Mononuclear cell (primary cell): ENCODE measurements around the gene COA8. TPM values are rescaled to one million over a fixed set of nuclear protein-coding genes. Genes with fewer than 3 reads are reported as not detected.

Source experiments
- H3K27me3 ChIP-seq: 2 replicates; pipeline ENCODE4 v1.6.0; 2011; ENCODE audit warnings: low read length, control low read depth; ENCODE audit not compliant: insufficient read depth
- H3K4me1 ChIP-seq: 2 replicates; pipeline ENCODE4 v1.5.1; 2011; ENCODE audit warnings: mild to moderate bottlenecking, low read length, control low read depth; ENCODE audit not compliant: insufficient read depth
- H3K4me3 ChIP-seq: 2 replicates; pipeline ENCODE4 v1.5.1; 2011; ENCODE audit warnings: mild to moderate bottlenecking, low read length, moderate library complexity
- H3K9me3 ChIP-seq: 2 replicates; pipeline ENCODE4 v1.5.1; 2011; ENCODE audit warnings: low read depth, mild to moderate bottlenecking, control low read depth, low read length
- total RNA-seq: library from RNA; depleted of rRNA; stranded (reverse); fragments of >200 nt; gene quantifications from one replicate; pipeline ENCODE4 v1.2.3, GENCODE V29; 2012

Gene COA8
- total RNA-seq, 1 donor = 11.3 TPM

DNA sequence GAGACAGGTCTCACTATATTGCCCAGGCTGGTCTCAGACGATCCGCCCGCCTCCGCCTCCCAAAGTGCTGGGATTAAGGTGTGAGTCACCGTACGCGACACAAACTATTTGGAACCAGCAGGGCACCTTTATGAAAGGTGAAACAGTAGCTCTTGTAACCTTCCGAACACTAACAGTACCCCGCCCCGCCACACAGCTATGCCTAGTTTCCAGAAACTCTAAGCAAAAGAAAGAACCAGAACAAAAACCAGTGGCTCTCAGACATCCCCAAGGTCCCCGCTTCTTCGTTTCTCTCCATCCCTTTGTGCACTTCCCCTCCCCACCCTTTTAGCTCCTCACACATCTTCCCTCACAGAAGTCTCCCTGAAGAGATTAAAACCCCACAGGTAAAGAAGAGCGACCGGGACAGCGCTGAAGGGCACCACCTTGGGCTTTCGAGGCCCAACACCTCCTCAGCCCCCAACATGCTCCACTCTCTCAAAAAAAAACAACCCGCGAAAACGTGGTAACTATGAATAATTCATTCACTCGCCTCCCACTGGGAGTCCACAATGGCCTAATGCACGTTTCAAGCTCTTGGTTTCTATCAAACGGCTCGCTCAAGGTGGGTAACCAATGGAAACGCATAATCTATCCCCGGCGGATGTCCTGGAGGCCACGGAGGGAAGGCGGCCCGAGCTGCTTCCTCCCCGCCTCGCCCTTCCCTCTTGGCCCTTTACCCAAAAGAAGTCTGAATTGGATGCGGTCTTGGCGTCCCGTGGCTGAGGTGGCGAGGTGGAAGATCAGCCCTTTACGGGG lies 1.2 kb upstream of the COA8 start:
- Histone ChIP-seq H3K4me3 (peak overlapping the region; percentile 90), H3K4me1 (peaks cover 43% of the 10 kb centered on the region), H3K27me3 (no peaks in the 10 kb centered on the region), H3K9me3 (no peaks in the 10 kb centered on the region)

DNA sequence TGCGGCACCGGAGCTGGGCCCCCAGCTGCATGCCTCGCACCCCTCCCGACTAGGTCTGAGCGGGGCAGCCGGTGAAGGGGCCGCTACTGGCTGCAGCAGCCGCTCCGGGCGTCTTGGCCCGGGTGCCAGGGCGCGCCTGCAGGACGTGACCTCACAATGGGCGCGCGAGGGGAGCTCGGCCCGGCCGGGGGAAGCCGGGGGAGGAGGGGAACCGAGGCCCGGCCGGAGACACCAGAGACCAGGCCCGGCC lies 656 bp upstream of the COA8 start:
- peak overlapping the region; percentile 90 for H3K4me3 ChIP-seq
- peaks cover 43% of the 10 kb centered on the region for H3K4me1 ChIP-seq
- H3K27me3 ChIP-seq = no peaks in the 10 kb centered on the region
- no peaks in the 10 kb centered on the region for H3K9me3 ChIP-seq

DNA sequence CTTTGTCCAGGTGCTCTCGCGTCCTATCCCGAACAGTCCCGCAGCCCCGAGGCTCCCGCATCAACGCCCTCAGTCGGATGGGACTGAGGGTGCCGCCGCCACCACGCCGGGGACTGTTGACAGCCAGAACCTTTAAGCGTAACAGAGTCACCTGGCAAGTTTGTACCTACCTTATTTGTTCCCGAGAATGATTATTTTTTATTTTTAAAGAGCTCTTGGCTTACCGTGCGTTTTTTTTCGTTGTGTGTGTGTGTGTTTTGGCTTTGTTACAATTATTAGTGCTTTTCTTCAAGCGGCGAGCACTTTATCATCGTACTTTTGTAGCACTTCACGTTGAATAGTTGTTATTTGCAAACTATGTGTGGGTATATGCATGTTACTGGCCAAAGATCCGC lies 463 bp downstream of the COA8 start:
- no peaks in the 10 kb centered on the region for H3K27me3 ChIP-seq
- H3K9me3 ChIP-seq = no peaks in the 10 kb centered on the region
- H3K4me3 ChIP-seq = peak overlapping the region; percentile 90
- peaks cover 40% of the 10 kb centered on the region for H3K4me1 ChIP-seq

DNA sequence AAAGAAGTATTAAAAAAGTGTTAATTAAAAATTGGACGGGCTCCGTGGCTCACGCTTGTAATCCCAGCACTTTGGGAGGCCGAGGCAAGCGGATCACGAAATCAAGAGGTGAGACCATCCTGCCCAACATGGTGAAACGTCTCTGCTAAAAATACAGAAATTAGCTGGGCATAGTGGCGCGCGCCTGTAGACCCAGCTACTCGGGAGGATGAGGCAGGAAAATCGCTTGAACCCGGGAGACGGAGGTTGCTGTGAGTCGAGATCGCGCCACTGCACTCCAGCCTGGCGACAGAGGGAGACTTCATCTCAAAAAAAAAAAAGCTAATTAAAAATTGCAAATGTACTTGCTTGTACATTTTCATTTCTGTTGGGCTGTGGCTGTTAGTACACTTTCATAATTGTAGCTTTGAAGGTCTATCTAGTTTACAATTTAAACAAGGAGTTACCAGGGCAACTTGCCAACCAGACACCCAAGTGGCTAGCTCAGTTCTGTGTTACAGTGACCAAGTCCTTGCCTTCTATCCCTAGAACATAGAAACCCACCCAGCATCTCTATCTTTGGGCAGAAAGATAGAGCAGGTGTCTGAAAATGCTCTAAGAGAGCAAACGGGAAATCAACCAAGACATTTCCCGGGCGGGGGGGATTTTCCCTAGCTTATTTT lies 1.2 kb downstream of the COA8 start:
- H3K27me3 ChIP-seq = no peaks in the 10 kb centered on the region
- peak overlapping the region; percentile 90 for H3K4me3 ChIP-seq
- H3K9me3 ChIP-seq = no peaks in the 10 kb centered on the region
- H3K4me1 ChIP-seq = peaks cover 36% of the 10 kb centered on the region

DNA sequence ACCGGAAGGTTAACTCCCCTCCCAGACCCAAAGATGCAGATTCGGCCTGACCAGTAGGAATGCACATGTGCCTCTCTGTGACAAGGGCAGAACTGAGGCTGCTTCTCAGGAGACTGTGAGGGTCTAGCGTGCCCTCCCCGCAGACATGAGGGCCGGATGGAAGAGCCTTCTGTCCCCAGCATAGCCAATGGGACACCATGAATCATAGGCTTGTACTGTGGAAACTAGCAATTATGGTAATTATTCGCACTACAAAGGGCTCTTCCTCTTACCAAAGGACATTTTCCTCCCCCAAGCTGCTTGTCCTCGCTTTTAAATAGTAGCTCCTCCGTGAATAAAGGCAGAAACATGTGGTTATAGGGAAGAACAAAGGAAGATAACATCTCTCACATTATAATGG lies 6.2 kb downstream of the COA8 start:
- no peaks in the 10 kb centered on the region for H3K27me3 ChIP-seq
- no peaks in the 10 kb centered on the region for H3K9me3 ChIP-seq
- H3K4me1 ChIP-seq = peaks cover 6% of the 10 kb centered on the region
- no peak overlapping the region for H3K4me3 ChIP-seq

DNA sequence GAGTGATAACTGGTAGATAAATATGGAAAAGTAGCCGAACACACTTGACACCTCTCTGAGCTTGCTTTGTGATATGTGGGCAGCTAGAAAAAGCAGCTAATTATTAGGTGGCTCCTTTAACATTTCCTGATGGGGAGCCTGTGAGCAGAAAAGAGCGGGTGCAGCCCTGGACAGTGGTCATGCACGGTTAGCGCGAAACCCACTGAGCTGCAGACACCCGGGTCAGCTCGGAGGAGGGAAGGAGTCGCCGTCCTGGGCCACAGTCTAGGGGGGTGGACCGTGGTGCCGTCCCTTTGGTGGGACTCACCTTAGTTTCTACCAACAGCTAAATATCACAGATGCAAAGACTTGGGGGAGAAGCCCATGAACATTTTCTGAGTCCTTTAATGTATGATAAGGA lies 6.6 kb downstream of the COA8 start:
- H3K4me1 ChIP-seq = peaks cover 1% of the 10 kb centered on the region

DNA sequence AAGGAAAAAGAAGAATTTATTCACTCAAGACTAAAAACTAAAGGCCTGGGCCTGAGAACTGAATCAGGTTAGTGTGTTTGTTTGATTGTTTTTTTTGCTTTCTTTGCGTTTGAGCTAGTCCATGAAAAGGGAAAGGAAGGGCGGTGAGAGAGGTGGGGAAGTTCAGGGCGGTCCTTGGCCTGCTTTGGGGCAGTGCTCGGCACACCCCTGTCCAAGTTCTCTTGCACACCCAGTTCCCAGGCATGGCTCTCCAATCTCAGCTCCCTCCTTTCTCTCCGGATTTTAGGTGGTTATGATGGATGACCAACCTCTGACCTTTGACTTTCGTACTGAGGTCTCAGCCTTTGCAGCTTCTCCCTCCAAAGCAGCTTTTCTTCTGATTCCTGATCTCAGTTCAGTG lies 11.3 kb downstream of the COA8 start:
- no peak overlapping the region for H3K4me3 ChIP-seq
- H3K4me1 ChIP-seq = no peaks in the 10 kb centered on the region
- no peaks in the 10 kb centered on the region for H3K9me3 ChIP-seq
- H3K27me3 ChIP-seq = no peaks in the 10 kb centered on the region

More for the DNA sequence above, 6.6 kb downstream of the COA8 start:
- H3K9me3 ChIP-seq = no peaks in the 10 kb centered on the region
- no peak overlapping the region for H3K4me3 ChIP-seq
- H3K27me3 ChIP-seq = no peaks in the 10 kb centered on the region

DNA sequence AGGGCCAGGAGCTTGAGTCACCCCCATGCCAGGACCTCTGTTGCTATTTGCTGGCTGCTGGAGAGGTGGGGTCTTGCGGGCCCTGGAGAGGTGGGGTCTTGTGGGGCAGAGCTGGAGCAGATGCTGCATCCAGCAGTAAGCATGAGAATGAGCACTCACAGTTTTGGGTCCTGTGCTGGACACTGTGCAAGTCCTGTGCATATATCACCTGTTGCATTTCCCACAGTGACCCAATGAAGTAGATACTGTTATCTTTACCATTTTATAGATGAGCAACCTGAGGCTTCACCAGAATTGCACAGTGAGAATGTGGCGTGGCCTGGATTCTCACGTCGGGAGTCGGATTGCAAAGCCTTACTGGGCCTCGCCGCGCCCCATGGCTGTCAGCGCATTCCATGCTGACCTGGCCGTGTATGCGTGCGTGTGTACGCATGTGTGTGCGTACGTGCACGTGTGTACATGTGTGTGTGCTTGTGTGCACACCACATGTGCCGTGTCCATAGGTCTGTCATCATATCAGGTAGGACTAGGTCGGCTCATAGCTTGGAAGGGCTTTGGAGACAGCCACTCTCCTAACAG lies 12.0 kb downstream of the COA8 start:
- no peaks in the 10 kb centered on the region for H3K9me3 ChIP-seq
- no peaks in the 10 kb centered on the region for H3K27me3 ChIP-seq
- no peaks in the 10 kb centered on the region for H3K4me1 ChIP-seq
- H3K4me3 ChIP-seq = no peak overlapping the region

DNA sequence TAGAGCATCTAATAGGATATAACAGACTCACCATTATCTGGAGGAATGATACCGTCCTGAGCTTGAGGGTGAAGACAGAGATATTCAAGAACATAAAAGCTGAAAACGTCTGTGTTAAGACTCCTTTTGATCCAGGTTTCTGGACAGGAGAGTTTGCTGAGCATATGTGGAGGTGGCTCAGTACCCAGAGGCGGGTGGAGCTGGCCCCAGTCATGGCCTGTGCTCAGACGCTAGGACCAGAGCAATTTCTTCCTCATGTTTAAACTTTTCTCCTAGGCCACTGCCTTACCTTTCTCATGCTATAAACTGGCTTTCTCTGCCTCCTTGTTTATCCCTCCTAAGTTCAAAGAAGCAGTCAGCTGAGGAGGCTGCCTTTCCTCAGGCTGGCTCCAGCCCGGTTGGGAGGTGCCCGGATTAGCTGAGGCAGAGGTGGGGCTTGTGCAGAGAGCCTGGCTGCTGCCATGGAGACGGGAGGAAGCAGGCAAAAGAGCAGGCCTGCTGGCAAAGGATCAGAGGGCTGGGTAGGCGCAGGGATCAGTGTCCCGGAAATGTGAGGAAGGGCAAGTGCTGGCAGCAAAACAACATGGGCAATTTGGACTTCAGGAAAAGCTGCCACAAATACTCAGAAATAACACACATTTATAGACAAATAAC lies 13.7 kb downstream of the COA8 start:
- Histone ChIP-seq H3K27me3 (no peaks in the 10 kb centered on the region), H3K9me3 (no peaks in the 10 kb centered on the region), H3K4me1 (no peaks in the 10 kb centered on the region), H3K4me3 (no peak overlapping the region)

DNA sequence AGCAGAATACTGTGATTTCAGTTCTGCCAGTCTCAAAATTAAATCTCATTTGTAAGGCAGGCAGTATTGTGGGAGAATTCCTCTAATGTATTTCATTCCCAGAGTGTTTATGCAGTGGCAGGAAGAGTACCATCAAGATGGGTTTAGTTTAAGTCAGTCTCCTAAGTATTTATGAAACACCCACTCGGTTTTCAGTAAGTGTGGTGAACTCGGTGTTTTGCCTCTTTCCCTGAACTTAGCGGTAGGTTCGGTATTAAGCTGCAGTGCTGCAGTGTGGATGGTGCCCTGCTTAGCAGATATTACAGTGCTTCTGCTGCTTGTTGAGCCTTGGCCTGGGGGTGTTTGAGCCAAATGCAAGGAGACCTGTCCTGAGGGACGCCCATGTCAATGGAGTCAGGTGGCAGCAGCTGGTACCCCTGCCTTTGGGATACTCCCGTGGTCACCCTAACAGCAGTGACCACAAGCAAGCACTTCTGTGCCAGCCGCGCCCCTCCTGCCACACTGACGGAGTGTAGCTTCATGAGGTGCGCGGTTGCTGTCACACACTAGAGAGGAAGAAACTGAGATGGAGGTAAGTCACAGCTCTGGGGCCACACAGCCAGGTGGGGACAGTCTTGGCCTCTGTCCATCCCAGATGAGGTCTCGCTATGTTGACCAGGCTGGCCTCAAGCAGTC lies 15.8 kb downstream of the COA8 start:
- Histone ChIP-seq H3K27me3 (no peaks in the 10 kb centered on the region), H3K4me1 (no peaks in the 10 kb centered on the region), H3K9me3 (no peaks in the 10 kb centered on the region), H3K4me3 (no peak overlapping the region)

DNA sequence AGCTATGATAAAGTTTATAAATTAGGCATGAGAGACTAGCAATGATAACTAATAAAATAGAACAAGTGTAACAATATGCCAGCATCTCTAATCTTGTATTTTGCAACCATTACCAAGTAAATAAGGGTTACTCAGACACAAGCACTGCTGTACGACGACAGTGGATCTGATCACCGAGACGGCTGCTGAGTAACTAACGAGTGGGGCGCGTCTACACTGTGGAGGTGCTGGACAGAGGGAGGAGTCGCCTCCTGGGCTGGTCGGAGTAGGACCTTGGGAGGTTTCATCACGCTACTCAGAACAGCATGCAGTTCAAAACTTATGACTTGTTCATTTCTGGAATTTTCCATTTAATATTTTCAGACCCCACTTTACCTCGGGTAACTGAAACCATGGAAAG lies 18.4 kb downstream of the COA8 start:
- Histone ChIP-seq H3K4me1 (no peaks in the 10 kb centered on the region), H3K4me3 (no peak overlapping the region), H3K27me3 (no peaks in the 10 kb centered on the region)

DNA sequence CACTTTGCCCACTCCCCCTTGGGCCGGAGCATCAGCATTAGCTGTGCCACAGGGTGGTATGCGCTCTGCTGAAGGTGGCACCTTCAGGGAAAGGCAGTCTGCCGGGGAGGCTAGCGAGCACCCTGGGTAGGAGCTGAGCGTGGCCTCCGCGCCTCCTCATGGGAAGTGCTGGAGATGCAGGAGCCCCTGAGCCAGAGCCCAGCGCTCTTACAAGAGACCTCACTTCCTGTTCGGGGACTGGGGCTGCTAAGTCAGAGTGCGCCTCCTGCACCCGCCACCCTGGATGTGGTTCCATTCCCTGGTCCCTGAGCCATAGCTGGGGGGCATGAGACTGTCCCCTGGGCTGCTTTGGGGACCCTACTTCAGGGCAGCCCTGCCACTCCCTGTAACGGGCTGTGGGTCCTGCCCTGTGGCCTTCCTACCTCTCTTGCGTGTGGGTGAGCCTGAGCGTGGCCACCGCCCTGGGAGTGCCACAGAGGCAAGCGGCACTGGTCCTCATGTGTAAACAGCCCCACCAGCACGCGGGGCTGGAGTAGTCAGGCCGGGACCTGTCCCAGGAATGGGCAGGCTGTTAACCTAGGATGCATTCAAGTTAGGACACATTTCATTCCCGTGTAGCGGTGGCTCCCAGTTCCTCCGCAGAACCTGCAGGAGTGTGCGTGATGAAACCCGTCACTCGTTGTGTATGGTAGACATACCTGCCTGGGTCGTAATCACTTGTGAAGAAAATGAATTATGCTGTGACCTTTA lies 19.4 kb downstream of the COA8 start:
- H3K4me1 ChIP-seq = no peaks in the 10 kb centered on the region
- H3K27me3 ChIP-seq = no peaks in the 10 kb centered on the region

More for the DNA sequence above, 18.4 kb downstream of the COA8 start:
- H3K9me3 ChIP-seq = no peaks in the 10 kb centered on the region

DNA sequence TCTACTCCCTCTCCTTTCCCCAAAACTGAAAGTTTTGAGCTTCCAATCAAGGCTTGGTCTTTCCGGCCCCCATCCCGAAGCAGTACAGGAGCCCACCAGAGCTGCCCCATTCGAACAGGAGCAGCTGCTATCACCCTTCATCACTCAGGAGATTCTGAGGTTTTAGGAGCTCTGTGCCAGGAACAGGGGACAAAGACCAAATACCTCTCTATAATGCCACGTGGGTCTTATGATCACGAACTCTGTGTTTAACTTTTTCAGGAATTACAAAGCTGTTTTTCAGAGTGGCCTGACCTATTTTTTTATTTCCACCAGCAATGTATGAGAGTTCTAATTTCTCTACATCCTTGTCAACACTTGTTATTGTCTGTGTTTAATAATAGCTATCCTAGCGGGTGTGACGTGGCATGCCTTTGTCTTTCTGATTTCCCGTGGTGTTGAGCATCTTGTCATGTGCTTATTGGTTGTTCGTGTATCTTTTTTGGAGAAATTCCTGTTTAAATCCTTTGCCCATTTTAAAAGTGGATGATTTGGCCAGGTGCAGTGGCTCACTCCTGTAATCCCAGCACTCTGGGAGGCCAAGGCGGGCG lies 21.7 kb downstream of the COA8 start:
- Histone ChIP-seq H3K4me3 (no peak overlapping the region), H3K4me1 (no peaks in the 10 kb centered on the region), H3K9me3 (no peaks in the 10 kb centered on the region), H3K27me3 (no peaks in the 10 kb centered on the region)

More for the DNA sequence above, 19.4 kb downstream of the COA8 start:
- Histone ChIP-seq H3K9me3 (no peaks in the 10 kb centered on the region), H3K4me3 (no peak overlapping the region)

DNA sequence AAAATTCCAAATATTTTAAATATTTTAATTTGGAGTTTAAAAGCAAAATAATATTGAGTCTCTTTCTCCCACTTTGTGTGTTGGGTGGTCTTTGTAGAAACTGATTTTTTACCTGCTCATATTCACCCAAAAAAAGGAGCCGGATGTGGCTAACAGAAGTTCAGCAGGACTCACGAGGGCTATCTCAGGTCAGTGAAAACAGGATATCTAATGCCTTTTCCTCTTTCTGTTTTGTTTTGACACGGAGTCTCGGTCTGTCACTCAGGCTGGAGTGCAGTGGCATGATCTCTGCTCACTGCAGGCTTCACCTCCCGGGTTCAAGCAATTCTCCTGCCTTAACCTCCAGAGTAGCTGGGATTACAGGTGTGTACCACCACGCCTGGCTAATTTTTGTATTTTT lies 30.8 kb downstream of the COA8 start:
- Histone ChIP-seq H3K9me3 (no peaks in the 10 kb centered on the region), H3K4me1 (no peaks in the 10 kb centered on the region), H3K27me3 (no peaks in the 10 kb centered on the region), H3K4me3 (no peak overlapping the region)
